Activated CD4-positive, CD25-positive, alpha-beta regulatory T cell treated with anti-CD3 and anti-CD28 coated beads, Interleukin-2, amount 50 U/mL, for 16 hours (primary cell): ENCODE results near the gene SRSF3.
"Not testable (repeated sequence)": the region's sequence is repeated elsewhere in the genome, so short reads cannot be mapped to it uniquely, and the experiment has no call there.

Experiments
- DNase-seq: peaks from one replicate; pipeline ENCODE4 v3.0.0-alpha.2; 2020; ENCODE audit warnings: low read depth, low spot score

SRSF3 gene

DNA sequence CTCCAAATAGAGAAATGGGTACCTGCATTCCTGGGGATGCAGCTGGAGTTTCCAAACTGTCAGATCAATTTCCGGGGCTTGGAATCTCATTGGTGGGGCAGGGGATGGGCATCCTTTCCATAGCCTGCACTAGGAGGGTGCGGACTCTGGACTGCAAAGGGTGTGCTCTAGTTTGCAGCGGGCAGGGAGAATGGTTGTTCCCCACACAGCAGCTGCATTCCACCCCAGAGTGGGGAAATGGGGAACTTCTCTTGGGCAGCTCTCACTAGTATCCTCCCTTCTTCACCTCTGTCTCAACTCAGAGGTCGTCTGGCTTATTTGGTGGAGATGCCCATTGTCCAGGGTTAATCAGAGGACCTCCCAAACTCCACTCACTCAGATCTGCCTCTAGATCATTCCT, 49.8 kb downstream of the SRSF3 start:
- no peak for DNase-seq

GRCh38 chr6:36649086-36649485, 54.9 kb downstream of the SRSF3 start:
- DNase-seq: no peak

DNA sequence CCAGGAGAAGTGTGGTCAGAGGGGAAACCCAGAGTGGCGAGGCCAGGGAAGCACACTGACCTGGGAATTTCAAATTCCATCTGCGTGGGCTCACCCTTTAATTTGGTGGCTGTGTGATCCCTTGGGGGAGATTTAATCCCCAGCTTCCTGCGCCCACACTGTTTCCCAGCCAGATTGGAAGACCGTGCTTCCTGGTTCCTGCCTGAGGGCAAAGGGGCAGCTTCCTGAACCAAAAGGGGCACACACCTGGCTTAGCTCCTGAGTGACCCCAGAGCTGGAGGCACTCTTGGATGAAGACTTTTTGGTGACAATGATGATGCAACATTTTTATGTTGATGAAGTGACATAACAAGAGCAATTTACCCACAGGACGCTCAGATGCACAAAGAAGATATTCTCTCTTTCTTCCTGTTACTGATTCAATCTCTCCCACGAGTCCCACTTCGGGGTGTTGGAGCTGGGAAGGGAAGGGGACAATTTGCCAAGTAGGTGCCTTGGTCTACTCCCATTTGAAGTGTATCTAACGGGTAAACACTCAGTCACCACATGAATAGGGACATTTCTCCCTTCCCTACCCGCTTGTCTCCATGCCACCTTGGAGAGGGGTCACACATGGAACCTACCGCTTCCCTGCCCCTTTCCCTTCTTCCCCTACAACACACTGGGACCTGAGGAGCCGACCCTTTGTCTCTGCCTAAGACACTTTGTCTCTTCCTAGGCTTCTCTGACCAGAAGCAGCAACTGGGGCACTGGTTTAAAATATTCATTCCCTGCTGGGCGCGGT, 55.7 kb downstream of the SRSF3 start:
- no peak for DNase-seq

DNA sequence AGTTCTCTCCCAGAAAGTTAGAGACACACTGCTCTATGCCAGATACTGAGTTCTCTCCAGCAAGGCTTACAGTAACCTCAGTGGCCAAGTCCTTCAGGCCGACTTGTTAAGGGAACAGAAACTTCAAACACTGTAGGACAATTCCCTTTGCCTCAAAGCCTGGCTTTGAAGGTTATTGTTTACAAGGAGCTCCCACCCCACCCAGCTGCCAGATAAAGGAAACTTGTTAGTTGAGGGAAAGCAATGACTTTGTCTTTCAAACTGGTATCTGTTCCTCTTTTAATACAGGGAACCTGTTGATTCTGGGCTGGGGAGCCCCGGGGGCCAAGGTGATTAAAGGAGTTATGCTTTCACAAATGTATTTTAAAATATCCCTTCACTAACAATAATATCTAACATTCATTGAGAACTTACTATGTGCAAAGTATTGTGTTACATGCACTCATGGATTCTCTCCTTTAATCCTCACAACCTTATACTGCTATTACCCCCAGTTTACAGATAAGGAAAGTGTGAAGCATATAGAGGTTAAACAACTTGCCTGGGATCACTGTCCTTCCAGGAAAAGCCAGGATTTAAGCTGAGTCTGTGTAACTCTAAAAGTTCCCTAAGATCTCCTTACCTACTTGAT, 56.8 kb downstream of the SRSF3 start:
- DNase-seq: no peak

DNA sequence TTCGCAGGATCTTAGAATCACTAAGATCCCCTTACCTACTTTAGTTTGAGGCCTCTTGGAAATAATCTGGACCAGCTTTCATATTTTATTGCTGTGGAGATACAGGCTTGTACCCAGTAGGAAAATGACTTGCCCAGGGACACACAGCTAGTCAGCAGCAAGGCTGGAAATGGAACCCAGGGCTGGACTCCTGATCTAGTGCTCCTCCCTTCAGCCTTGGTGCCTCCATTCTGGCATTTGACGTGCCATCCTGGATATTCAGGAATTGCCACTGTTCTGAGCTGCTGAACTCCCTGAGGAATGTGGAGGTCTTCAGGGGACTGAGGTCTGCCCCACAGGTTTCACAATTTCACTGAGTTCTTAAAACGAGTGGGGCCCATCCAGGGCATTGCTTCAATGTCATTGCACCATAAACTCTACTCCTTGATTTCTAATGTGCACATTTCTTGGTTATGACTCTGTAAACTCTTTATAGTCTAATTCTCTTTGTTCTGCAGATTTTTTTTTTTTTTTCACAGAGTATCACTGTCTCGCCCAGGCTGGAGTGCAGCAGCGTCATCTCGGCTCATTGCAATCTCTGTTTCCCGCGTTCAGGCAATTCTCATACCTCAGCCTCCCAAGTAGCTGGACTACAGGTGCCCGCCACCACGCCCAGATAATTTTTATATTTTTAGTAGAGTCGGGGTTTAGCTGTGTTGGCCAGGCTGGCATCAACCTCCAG, 57.7 kb downstream of the SRSF3 start:
- DNase-seq: no peak

DNA sequence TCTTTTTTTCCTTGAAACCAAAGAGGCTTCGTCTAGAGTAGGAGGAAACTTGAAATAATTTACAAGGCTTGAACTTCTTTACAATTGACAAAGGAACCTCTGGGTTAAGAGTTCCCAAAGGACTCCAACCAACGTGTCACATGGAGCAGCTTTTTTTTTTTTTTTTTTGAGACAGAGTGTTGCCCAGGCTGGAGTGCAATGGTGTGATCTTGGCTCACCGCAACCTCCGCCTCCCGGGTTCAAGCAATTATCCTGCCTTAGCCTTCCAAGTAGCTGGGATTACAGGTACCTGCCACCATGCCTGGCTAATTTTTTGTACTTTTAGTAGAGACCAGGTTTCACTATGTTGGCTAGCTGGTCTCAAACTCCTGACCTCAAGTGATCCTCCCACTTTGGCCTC, 60.3 kb downstream of the SRSF3 start:
- DNase-seq: not testable (repeated sequence)
